ENCODE data around the gene ECSIT.

DNA sequence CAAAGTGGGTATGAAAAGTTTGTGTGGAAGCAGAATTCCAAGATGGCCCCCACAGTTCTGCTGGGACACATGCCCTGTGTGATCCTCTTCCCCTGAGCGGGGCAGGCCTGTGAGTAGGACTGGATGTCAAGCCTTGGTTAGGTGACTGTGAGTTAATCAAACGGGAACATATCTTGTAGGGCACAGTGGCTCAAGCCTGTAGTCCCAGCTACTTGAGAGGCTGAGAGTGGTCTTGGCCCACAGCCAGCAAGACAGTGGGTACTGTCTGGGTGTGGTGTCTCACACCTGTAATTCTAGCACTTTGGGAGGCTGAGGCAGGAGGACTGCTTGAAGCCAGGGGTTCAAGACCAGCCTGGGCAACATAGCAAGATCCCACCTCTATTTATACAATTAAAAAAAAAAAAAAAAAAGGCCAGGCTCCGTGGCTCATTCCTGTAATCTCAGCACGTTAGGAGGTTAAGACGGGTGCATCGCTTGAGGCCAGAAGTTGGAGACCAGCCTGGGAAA, 29.7 kb downstream of the ECSIT start:
- TF ChIP-seq, protein P1, sequence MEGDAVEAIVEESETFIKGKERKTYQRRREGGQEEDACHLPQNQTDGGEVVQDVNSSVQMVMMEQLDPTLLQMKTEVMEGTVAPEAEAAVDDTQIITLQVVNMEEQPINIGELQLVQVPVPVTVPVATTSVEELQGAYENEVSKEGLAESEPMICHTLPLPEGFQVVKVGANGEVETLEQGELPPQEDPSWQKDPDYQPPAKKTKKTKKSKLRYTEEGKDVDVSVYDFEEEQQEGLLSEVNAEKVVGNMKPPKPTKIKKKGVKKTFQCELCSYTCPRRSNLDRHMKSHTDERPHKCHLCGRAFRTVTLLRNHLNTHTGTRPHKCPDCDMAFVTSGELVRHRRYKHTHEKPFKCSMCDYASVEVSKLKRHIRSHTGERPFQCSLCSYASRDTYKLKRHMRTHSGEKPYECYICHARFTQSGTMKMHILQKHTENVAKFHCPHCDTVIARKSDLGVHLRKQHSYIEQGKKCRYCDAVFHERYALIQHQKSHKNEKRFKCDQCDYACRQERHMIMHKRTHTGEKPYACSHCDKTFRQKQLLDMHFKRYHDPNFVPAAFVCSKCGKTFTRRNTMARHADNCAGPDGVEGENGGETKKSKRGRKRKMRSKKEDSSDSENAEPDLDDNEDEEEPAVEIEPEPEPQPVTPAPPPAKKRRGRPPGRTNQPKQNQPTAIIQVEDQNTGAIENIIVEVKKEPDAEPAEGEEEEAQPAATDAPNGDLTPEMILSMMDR (conservative IDR thresholded peaks at IDR 0.05; ENCODE audit: low read depth, low read length) = no peak
- TF ChIP-seq EZH2 (IDR thresholded peaks at IDR 0.05; ENCODE audit: borderline replicate concordance, low read depth, low read length, poor library complexity, severe bottlenecking) = no peak
